HG02852 (cell line): Measurements from ENCODE around the gene SLC37A2.
"Not testable (repeated sequence)": the region's sequence is repeated elsewhere in the genome, so short reads cannot be mapped to it uniquely, and the experiment has no call there.

ENCODE experiments used
- ATAC-seq: cut with Tn5 transposase; IDR thresholded peaks from one replicate; pipeline ENCODE4 v1.9.1; 2021; ENCODE audit warnings: mild to moderate bottlenecking, moderate library complexity; ENCODE audit not compliant: unreplicated experiment

SLC37A2 gene

GRCh38 chr11:125062931-125063428 is at the start of gene SLC37A2:
Gene SLC37A2, plus strand, starts transcription at chr11:125063305. Its CDS starts 63 bp downstream, at chr11:125063368.
- peak; percentile 90 for ATAC-seq

- no peak for ATAC-seq
Measured at GRCh38 chr11:125016413-125016812, 46.7 kb upstream of the SLC37A2 start.

- no peak for ATAC-seq
Measured at GRCh38 chr11:125020342-125020741, 42.8 kb upstream of the SLC37A2 start.

GRCh38 chr11:125022551-125022950 is 40.6 kb upstream of the SLC37A2 start:
- no peak for ATAC-seq

GRCh38 chr11:125025968-125026367 is 37.1 kb upstream of the SLC37A2 start:
- ATAC-seq = no peak

- not testable (repeated sequence) for ATAC-seq
Measured at GRCh38 chr11:125029431-125029830, 33.7 kb upstream of the SLC37A2 start.

- no peak for ATAC-seq
Measured at GRCh38 chr11:125036933-125037332, 26.2 kb upstream of the SLC37A2 start.

- no peak for ATAC-seq
Measured at GRCh38 chr11:125049164-125049792, 13.8 kb upstream of the SLC37A2 start.

GRCh38 chr11:125052047-125052446 is 11.1 kb upstream of the SLC37A2 start:
- ATAC-seq = no peak

- no peak for ATAC-seq
Measured at GRCh38 chr11:125053167-125053566, 9.9 kb upstream of the SLC37A2 start.

- no peak for ATAC-seq
Measured at GRCh38 chr11:125055107-125055715, 7.9 kb upstream of the SLC37A2 start.

GRCh38 chr11:125056111-125056510 is 7.0 kb upstream of the SLC37A2 start:
- ATAC-seq = not testable (repeated sequence)

- ATAC-seq = no peak
Measured at GRCh38 chr11:125056931-125057692, 6.0 kb upstream of the SLC37A2 start.

- ATAC-seq = no peak
Measured at GRCh38 chr11:125057693-125058016, 5.5 kb upstream of the SLC37A2 start.

GRCh38 chr11:125061281-125061680 is 1.8 kb upstream of the SLC37A2 start:
- no peak for ATAC-seq

GRCh38 chr11:125062218-125062930 is 731 bp upstream of the SLC37A2 start:
- ATAC-seq = peak; percentile 0

- peak; percentile 25 for ATAC-seq
Measured at GRCh38 chr11:125063429-125064043, 431 bp downstream of the SLC37A2 start.

GRCh38 chr11:125064070-125064469 is 965 bp downstream of the SLC37A2 start:
- no peak for ATAC-seq

- ATAC-seq = no peak
Measured at GRCh38 chr11:125068368-125068767, 5.3 kb downstream of the SLC37A2 start.

GRCh38 chr11:125069008-125069407 is 5.9 kb downstream of the SLC37A2 start:
- no peak for ATAC-seq

- no peak for ATAC-seq
Measured at GRCh38 chr11:125069796-125070195, 6.7 kb downstream of the SLC37A2 start.
